Vagina (tissue), 2 donors: ENCODE results near the gene NUBPL. TPM values are rescaled to one million over a fixed set of nuclear protein-coding genes. Genes with fewer than 3 reads are reported as not detected.
"Not testable (repeated sequence)": the region's sequence is repeated elsewhere in the genome, so short reads cannot be mapped to it uniquely, and the experiment has no call there.

Experiments
- DNase-seq, 2 donors: peaks; one replicate each; pipeline ENCODE4 v3.0.0-alpha.2; 2017; ENCODE audit errors: extremely low spot score in 2 of 2
- H3K27ac ChIP-seq: fragments of 200-600 bp; sonication (generic); one replicate; pipeline ENCODE4 v1.5.1; 2019
- H3K27me3 ChIP-seq: fragments of 200-600 bp; sonication (generic); one replicate; pipeline ENCODE4 v1.5.1; 2019
- H3K36me3 ChIP-seq, 2 donors: fragments of 200-600 bp; sonication (generic); one replicate each; pipeline ENCODE4 v1.5.1; 2017 to 2019
- H3K4me1 ChIP-seq: fragments of 200-600 bp; sonication (generic); one replicate; pipeline ENCODE4 v1.5.1; 2019
- H3K4me3 ChIP-seq, 2 donors: fragments of 200-600 bp; sonication (generic); 1 replicate in 1 of 2; 2 replicates in 1 of 2; pipeline ENCODE4 v1.5.1; 2016 to 2019
- H3K9me3 ChIP-seq: fragments of 200-600 bp; sonication (generic); one replicate; pipeline ENCODE4 v1.5.1; 2019
- CTCF ChIP-seq, 3 experiments: fragments of 450-650 bp in 2 of 3; fragments of 200-600 bp in 1 of 3; sonication (generic) in 1 of 3; IDR thresholded peaks; one replicate each; pipeline ENCODE4 v1.5.1; 2017 to 2019; ENCODE audit warnings: antibody characterized with exemption in 3 of 3, mild to moderate bottlenecking in 2 of 3, moderate library complexity in 2 of 3
- POLR2A ChIP-seq, 2 donors: fragments of 450-650 bp; IDR thresholded peaks; one replicate each; pipeline ENCODE4 v1.6.1; 2017; ENCODE audit warnings: antibody characterized with exemption in 2 of 2, mild to moderate bottlenecking in 2 of 2, moderate library complexity in 2 of 2
- POLR2AphosphoS5 ChIP-seq, 2 donors: sonication (generic); formaldehyde crosslinking; IDR thresholded peaks; one replicate each; pipeline ENCODE4 v1.9.0; 2017; ENCODE audit warnings: antibody characterized with exemption in 2 of 2, mild to moderate bottlenecking in 2 of 2, low read depth in 1 of 2; ENCODE audit not compliant: insufficient read depth in 1 of 2
- intact Hi-C: fragments of 100-400 bp; cut with DNase I; formaldehyde crosslinking; loops from one replicate; pipeline ENCODE4 v1.15.1; 2023
- total RNA-seq: library from RNA; depleted of rRNA; stranded (reverse); fragments of >200 nt; gene quantifications from one replicate; pipeline ENCODE4 v1.2.3, GENCODE V29; 2016

Gene NUBPL
- total RNA-seq, 1 donor from 2014 or later, result 8.6 TPM

- H3K9me3 ChIP-seq, result no peaks in the 10 kb centered on the region
- intact Hi-C loops, result no loop called here
- H3K4me1 ChIP-seq, result no peaks in the 10 kb centered on the region
- H3K4me3 ChIP-seq, result no peak overlapping the region
- H3K27me3 ChIP-seq, result no peaks in the 10 kb centered on the region
- no peak overlapping the region for H3K27ac ChIP-seq
- TF ChIP-seq POLR2AphosphoS5 (IDR thresholded peaks at IDR 0.05; ENCODE audit: insufficient read depth in 1 of 2, low read depth in 1 of 2), result no peak
- no peak for DNase-seq
- no peaks in the 10 kb centered on the region for H3K36me3 ChIP-seq
Measured at GRCh38 chr14:31619440-31619839, 58.2 kb downstream of the NUBPL start.

- intact Hi-C loops, H3K4me3 ChIP-seq, H3K36me3 ChIP-seq, H3K27ac ChIP-seq, DNase-seq, H3K9me3 ChIP-seq, H3K27me3 ChIP-seq, H3K4me1 ChIP-seq: not testable (repeated sequence)
Measured at GRCh38 chr14:31620898-31621297, 59.7 kb downstream of the NUBPL start.

- TF ChIP-seq CTCF (IDR thresholded peaks at IDR 0.05) (no peak), POLR2AphosphoS5 (IDR thresholded peaks at IDR 0.05; ENCODE audit: insufficient read depth in 1 of 2, low read depth in 1 of 2) (no peak), POLR2A (IDR thresholded peaks at IDR 0.05) (no peak)
- Histone ChIP-seq H3K4me3 (no peak overlapping the region), H3K36me3 (no peaks in the 10 kb centered on the region), H3K27ac (no peak overlapping the region), H3K9me3 (no peaks in the 10 kb centered on the region), H3K27me3 (no peaks in the 10 kb centered on the region), H3K4me1 (no peaks in the 10 kb centered on the region)
- intact Hi-C loops, result no loop called here
- DNase-seq, result no peak
Measured at GRCh38 chr14:31622060-31622459, 60.9 kb downstream of the NUBPL start.

GRCh38 chr14:31652900-31653299 lies 91.7 kb downstream of the NUBPL start:
- not testable (repeated sequence) for H3K27me3 ChIP-seq, DNase-seq, H3K27ac ChIP-seq, H3K36me3 ChIP-seq, H3K4me1 ChIP-seq, H3K4me3 ChIP-seq, H3K9me3 ChIP-seq
- intact Hi-C loops, result loop anchor here (5.0 kb wide), 1 partner anchor 1181 kb away; no protein-coding TSS in a partner anchor

- peaks cover 7% of the 10 kb centered on the region for H3K9me3 ChIP-seq
- no peaks in the 10 kb centered on the region for H3K36me3 ChIP-seq
- no peaks in the 10 kb centered on the region for H3K4me1 ChIP-seq
- TF ChIP-seq CTCF (IDR thresholded peaks at IDR 0.05) (no peak), POLR2AphosphoS5 (IDR thresholded peaks at IDR 0.05; ENCODE audit: insufficient read depth in 1 of 2, low read depth in 1 of 2) (no peak), POLR2A (IDR thresholded peaks at IDR 0.05) (no peak)
- H3K27ac ChIP-seq, result no peak overlapping the region
- H3K4me3 ChIP-seq, result no peak overlapping the region
- DNase-seq, result no peak
- no peaks in the 10 kb centered on the region for H3K27me3 ChIP-seq
- intact Hi-C loops, result no loop called here
Measured at GRCh38 chr14:31657917-31658316, 96.7 kb downstream of the NUBPL start.

GRCh38 chr14:31659278-31659677 lies 98.1 kb downstream of the NUBPL start:
- H3K4me1 ChIP-seq, result no peaks in the 10 kb centered on the region
- no peaks in the 10 kb centered on the region for H3K27me3 ChIP-seq
- H3K27ac ChIP-seq, result no peak overlapping the region
- no peaks in the 10 kb centered on the region for H3K36me3 ChIP-seq
- no peak overlapping the region for H3K4me3 ChIP-seq
- intact Hi-C loops, result no loop called here
- TF ChIP-seq CTCF (IDR thresholded peaks at IDR 0.05) (no peak), POLR2AphosphoS5 (IDR thresholded peaks at IDR 0.05; ENCODE audit: insufficient read depth in 1 of 2, low read depth in 1 of 2) (no peak), POLR2A (IDR thresholded peaks at IDR 0.05) (no peak)
- H3K9me3 ChIP-seq, result no peaks in the 10 kb centered on the region
- no peak for DNase-seq

GRCh38 chr14:31660191-31660590 lies 99.0 kb downstream of the NUBPL start:
- TF ChIP-seq CTCF (IDR thresholded peaks at IDR 0.05), result no peak
- no peak for TF ChIP-seq POLR2AphosphoS5 (IDR thresholded peaks at IDR 0.05; ENCODE audit: insufficient read depth in 1 of 2, low read depth in 1 of 2)
- TF ChIP-seq POLR2A (IDR thresholded peaks at IDR 0.05), result no peak
- no peak for DNase-seq
- intact Hi-C loops, result no loop called here

More at GRCh38 chr14:31660191-31660590, 99.0 kb downstream of the NUBPL start:
- Histone ChIP-seq H3K36me3 (no peaks in the 10 kb centered on the region), H3K9me3 (no peaks in the 10 kb centered on the region), H3K27ac (no peak overlapping the region), H3K27me3 (no peaks in the 10 kb centered on the region), H3K4me3 (no peak overlapping the region), H3K4me1 (no peaks in the 10 kb centered on the region)
